Large intestine (tissue), 3 donors: Measurements from ENCODE around the gene PRKCSH. TPM values are rescaled to one million over a fixed set of nuclear protein-coding genes. Genes with fewer than 3 reads are reported as not detected.
"Not testable (repeated sequence)": the region's sequence is repeated elsewhere in the genome, so short reads cannot be mapped to it uniquely, and the experiment has no call there.

Source experiments
- DNase-seq, 2 donors: peaks; one replicate each; pipeline versions ENCODE4 v3.0.0 to v3.0.0-alpha.2; 2013
- H3K27ac ChIP-seq: one replicate; pipeline ENCODE4 v1.5.1; 2013; ENCODE audit warnings: low read length
- H3K27me3 ChIP-seq: 2 replicates; pipeline ENCODE4 v1.6.1; 2013; ENCODE audit warnings: low read length; ENCODE audit not compliant: control insufficient read depth, insufficient read depth
- H3K36me3 ChIP-seq: 2 replicates; pipeline ENCODE4 v1.6.1; 2013; ENCODE audit warnings: low read length; ENCODE audit not compliant: control insufficient read depth, insufficient read depth
- H3K4me1 ChIP-seq: one replicate; pipeline ENCODE4 v1.6.1; 2013; ENCODE audit warnings: low read length; ENCODE audit not compliant: control insufficient read depth, insufficient read depth
- H3K4me3 ChIP-seq: one replicate; pipeline ENCODE4 v1.5.1; 2013; ENCODE audit warnings: low read length
- H3K9me3 ChIP-seq: one replicate; pipeline ENCODE4 v1.6.1; 2013; ENCODE audit warnings: mild to moderate bottlenecking, low read depth, low read length, moderate library complexity; ENCODE audit not compliant: control insufficient read depth
- WGBS: methylation state at CpG from one replicate; pipeline ENCODE4 v1.1.5; 2013; ENCODE audit warnings: low lambda C conversion rate; ENCODE audit not compliant: insufficient coverage; 5-methylcytosine and 5-hydroxymethylcytosine counted together
- polyA plus RNA-seq: library from polyadenylated mRNA; unstranded; fragments of 120-200 nt; gene quantifications from one replicate; pipeline ENCODE4 v1.2.1, GENCODE V29; 2013

PRKCSH gene
- polyA plus RNA-seq, 1 donor, result 380 TPM

GRCh38 chr19:11420429-11421370 is 14.7 kb upstream of the PRKCSH start:
- no peak for DNase-seq
- H3K36me3 ChIP-seq, result no peaks in the 10 kb centered on the region
- no CpG with 5 or more reads among the region's 46 CpGs for WGBS
- H3K4me1 ChIP-seq, result peaks cover 34% of the 10 kb centered on the region
- no peak overlapping the region for H3K27ac ChIP-seq
- peaks cover 17% of the 10 kb centered on the region for H3K9me3 ChIP-seq
- H3K4me3 ChIP-seq, result peak overlapping the region; percentile 6
- H3K27me3 ChIP-seq, result peaks cover 85% of the 10 kb centered on the region

GRCh38 chr19:11421371-11422098 is 13.9 kb upstream of the PRKCSH start:
- peaks cover 34% of the 10 kb centered on the region for H3K4me1 ChIP-seq
- no peak overlapping the region for H3K4me3 ChIP-seq
- H3K36me3 ChIP-seq, result no peaks in the 10 kb centered on the region
- DNase-seq, result no peak
- H3K27ac ChIP-seq, result no peak overlapping the region
- no CpG with 5 or more reads among the region's 36 CpGs for WGBS
- H3K9me3 ChIP-seq, result peaks cover 22% of the 10 kb centered on the region
- peaks cover 78% of the 10 kb centered on the region for H3K27me3 ChIP-seq

- no peaks in the 10 kb centered on the region for H3K36me3 ChIP-seq
- WGBS, result no CpG with 5 or more reads among the region's 56 CpGs
- peaks cover 22% of the 10 kb centered on the region for H3K9me3 ChIP-seq
- H3K4me1 ChIP-seq, result peaks cover 34% of the 10 kb centered on the region
- DNase-seq, result peak in 1 of 2 donors; percentile 61
- H3K27ac ChIP-seq, result no peak overlapping the region
- H3K4me3 ChIP-seq, result peak overlapping the region; percentile 6
- H3K27me3 ChIP-seq, result peaks cover 69% of the 10 kb centered on the region
These were observed 13.0 kb upstream of the PRKCSH start for GRCh38 chr19:11422163-11423065.

GRCh38 chr19:11423164-11423790 is 12.2 kb upstream of the PRKCSH start:
- Histone ChIP-seq H3K27me3 (peaks cover 60% of the 10 kb centered on the region), H3K4me1 (peaks cover 32% of the 10 kb centered on the region), H3K27ac (no peak overlapping the region), H3K4me3 (no peak overlapping the region), H3K9me3 (peaks cover 22% of the 10 kb centered on the region), H3K36me3 (no peaks in the 10 kb centered on the region)
- WGBS, result 67% methylated on average over 2 of the region's 27 CpGs
- no peak for DNase-seq

- Histone ChIP-seq H3K36me3 (no peaks in the 10 kb centered on the region), H3K27me3 (peaks cover 55% of the 10 kb centered on the region), H3K4me3 (no peak overlapping the region), H3K4me1 (peaks cover 29% of the 10 kb centered on the region), H3K9me3 (peaks cover 19% of the 10 kb centered on the region), H3K27ac (no peak overlapping the region)
- no CpG with 5 or more reads among the region's 22 CpGs for WGBS
- DNase-seq, result no peak
These were observed 11.6 kb upstream of the PRKCSH start for GRCh38 chr19:11423791-11424181.

- WGBS, result no CpG with 5 or more reads among the region's 28 CpGs
- Histone ChIP-seq H3K27me3 (peaks cover 34% of the 10 kb centered on the region), H3K9me3 (peaks cover 16% of the 10 kb centered on the region), H3K4me3 (no peak overlapping the region), H3K27ac (no peak overlapping the region), H3K4me1 (peaks cover 19% of the 10 kb centered on the region), H3K36me3 (no peaks in the 10 kb centered on the region)
- DNase-seq, result no peak
These were observed 9.5 kb upstream of the PRKCSH start for GRCh38 chr19:11425719-11426457.

GRCh38 chr19:11426656-11427055 is 8.8 kb upstream of the PRKCSH start:
- Histone ChIP-seq H3K4me3 (no peak overlapping the region), H3K4me1 (peaks cover 11% of the 10 kb centered on the region), H3K36me3 (no peaks in the 10 kb centered on the region), H3K9me3 (peaks cover 11% of the 10 kb centered on the region), H3K27ac (no peak overlapping the region), H3K27me3 (peaks cover 26% of the 10 kb centered on the region)
- WGBS, result no CpG with 5 or more reads among the region's 19 CpGs
- no peak for DNase-seq

GRCh38 chr19:11433526-11433925 is 1.9 kb upstream of the PRKCSH start:
- not testable (repeated sequence) for DNase-seq, H3K27me3 ChIP-seq, H3K4me3 ChIP-seq, H3K27ac ChIP-seq, H3K9me3 ChIP-seq
- WGBS, result no CpG with 5 or more reads among the region's 3 CpGs
- peaks cover 11% of the 10 kb centered on the region for H3K4me1 ChIP-seq
- peaks cover 18% of the 10 kb centered on the region for H3K36me3 ChIP-seq

- no CpG with 5 or more reads among the region's 9 CpGs for WGBS
- peak overlapping the region; percentile 89 for H3K4me3 ChIP-seq
These were observed 755 bp upstream of the PRKCSH start for GRCh38 chr19:11434703-11435056.

More at GRCh38 chr19:11434703-11435056, 755 bp upstream of the PRKCSH start:
- peaks cover 26% of the 10 kb centered on the region for H3K36me3 ChIP-seq
- peak overlapping the region; percentile 89 for H3K27ac ChIP-seq
- no peaks in the 10 kb centered on the region for H3K9me3 ChIP-seq
- H3K27me3 ChIP-seq, result no peaks in the 10 kb centered on the region
- no peak for DNase-seq
- H3K4me1 ChIP-seq, result peaks cover 11% of the 10 kb centered on the region
